NCI-H2196 (cell line): ENCODE data around the gene LY86.

Experiments used
- DNase-seq: peaks from one replicate; lab custom pipeline; 2025; ENCODE audit not compliant: unreplicated experiment; lab: John Stamatoyannopoulos, UW

Gene LY86

GRCh38 chr6:6678811-6679210 lies 90.3 kb downstream of the LY86 start:
- no peak for DNase-seq

- DNase-seq: no peak
Measured at GRCh38 chr6:6679633-6680032, 91.1 kb downstream of the LY86 start.

GRCh38 chr6:6680526-6680925 lies 92.0 kb downstream of the LY86 start:
- no peak for DNase-seq

- no peak for DNase-seq
Measured at GRCh38 chr6:6681075-6681849, 92.7 kb downstream of the LY86 start.

GRCh38 chr6:6682225-6682624 lies 93.7 kb downstream of the LY86 start:
- DNase-seq: no peak

GRCh38 chr6:6683969-6684833 lies 95.7 kb downstream of the LY86 start:
- DNase-seq: no peak

GRCh38 chr6:6685249-6686040 lies 96.9 kb downstream of the LY86 start:
- no peak for DNase-seq

- no peak for DNase-seq
Measured at GRCh38 chr6:6686176-6686575, 97.7 kb downstream of the LY86 start.

GRCh38 chr6:6686748-6687601 lies 98.5 kb downstream of the LY86 start:
- DNase-seq: peak; percentile 100

GRCh38 chr6:6688283-6688682 lies 99.8 kb downstream of the LY86 start:
- peak; percentile 39 for DNase-seq

GRCh38 chr6:6688951-6689350 lies 100.4 kb downstream of the LY86 start:
- DNase-seq: no peak

GRCh38 chr6:6689400-6690143 lies 101.1 kb downstream of the LY86 start:
- DNase-seq: no peak

GRCh38 chr6:6690144-6690483 lies 101.6 kb downstream of the LY86 start:
- DNase-seq: no peak

GRCh38 chr6:6694368-6694780 lies 105.9 kb downstream of the LY86 start:
- DNase-seq: no peak

- no peak for DNase-seq
Measured at GRCh38 chr6:6694825-6695624, 106.5 kb downstream of the LY86 start.

GRCh38 chr6:6695625-6696276 lies 107.2 kb downstream of the LY86 start:
- no peak for DNase-seq

GRCh38 chr6:6696867-6697531 lies 108.5 kb downstream of the LY86 start:
- DNase-seq: peak; percentile 72

- DNase-seq: no peak
Measured at GRCh38 chr6:6697620-6698019, 109.1 kb downstream of the LY86 start.
